HFF-Myc (cell line): ENCODE measurements around the gene BCAS3.
A peak's percentile ranks its signal among the peaks of the same experiment; 100 is the strongest.

ENCODE experiments used
- DNase-seq: peaks from one replicate; pipeline ENCODE4 v3.0.0-alpha.2; 2011; ENCODE audit warnings: low read depth; ENCODE audit errors: extremely low read depth
- H3K4me3 ChIP-seq: replicated peaks from 2 replicates; pipeline ENCODE4 v1.5.1; 2011; ENCODE audit warnings: low read depth, mild to moderate bottlenecking, control low read depth, low read length
- CTCF ChIP-seq: IDR thresholded peaks from 2 replicates; pipeline ENCODE4 v1.5.1; 2012; ENCODE audit warnings: mild to moderate bottlenecking, low read depth, low read length, control low read depth; ENCODE audit errors: missing control alignments

BCAS3 gene

DNA sequence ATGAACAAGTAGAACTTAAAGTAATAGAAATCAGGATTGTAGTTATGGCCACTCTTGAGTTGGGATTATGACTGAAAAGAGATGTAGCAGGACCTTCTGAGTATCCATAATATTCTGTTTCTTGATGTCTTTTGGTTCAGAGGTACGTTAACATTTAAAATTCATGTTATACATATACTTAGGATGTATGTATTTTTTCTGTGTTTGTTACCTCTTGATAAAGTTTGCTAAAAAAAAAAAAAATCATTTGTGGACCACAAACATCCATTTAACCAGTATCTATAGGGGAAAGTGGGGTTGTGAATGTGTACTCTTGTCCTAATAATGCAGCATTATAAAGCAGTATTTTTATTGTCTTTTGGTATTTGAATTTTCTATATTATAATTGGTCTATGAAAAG, 65.6 kb downstream of the BCAS3 start:
- no peak overlapping the region for H3K4me3 ChIP-seq
- TF ChIP-seq CTCF, result no peak
- DNase-seq, result no peak

DNA sequence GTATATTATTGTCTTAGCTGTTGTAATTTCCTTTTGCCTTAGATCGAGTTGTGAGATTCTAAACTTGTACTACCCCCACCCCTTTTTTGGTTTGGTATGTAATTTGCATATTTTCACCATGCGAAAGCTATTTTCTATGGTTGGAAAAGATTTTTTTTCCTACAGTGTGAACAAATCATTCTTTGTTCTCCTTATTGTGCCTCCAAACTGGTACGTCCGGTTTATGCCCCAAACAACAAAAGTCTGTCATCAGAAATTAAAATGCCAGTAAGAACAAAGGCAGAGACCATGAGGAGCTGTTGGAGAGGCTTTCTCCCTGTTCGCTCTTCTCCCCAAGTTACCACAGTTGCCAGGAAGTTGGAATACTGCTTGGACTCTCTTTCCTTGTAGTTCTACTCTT, 66.1 kb downstream of the BCAS3 start:
- peak; percentile 3 for DNase-seq
- TF ChIP-seq CTCF, result no peak
- H3K4me3 ChIP-seq, result peak overlapping the region; percentile 4; the same call in 1 of the 2 replicates

- no peak for TF ChIP-seq CTCF
- no peak for DNase-seq
- H3K4me3 ChIP-seq, result no peak overlapping the region
Measured at GRCh38 chr17:60744355-60744966, 66.8 kb downstream of the BCAS3 start.

DNA sequence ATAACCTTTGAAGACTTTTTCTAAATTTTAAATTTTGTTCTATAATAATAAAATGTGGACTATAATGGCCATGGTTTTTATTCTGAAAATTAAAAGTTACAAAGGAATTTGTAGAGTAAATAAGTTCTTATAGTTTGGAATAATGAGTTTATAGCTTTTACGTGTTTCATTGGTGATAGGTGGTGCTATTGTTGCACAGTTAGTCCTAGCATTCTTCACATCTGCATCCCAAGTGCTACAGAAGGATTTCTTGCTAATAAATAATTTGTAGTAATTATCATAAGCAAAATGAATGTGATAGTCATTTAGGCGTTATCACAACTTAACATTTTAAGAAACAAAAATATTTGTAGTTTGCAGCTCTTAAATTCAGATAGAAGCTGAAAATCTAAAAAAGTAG, 67.9 kb downstream of the BCAS3 start:
- TF ChIP-seq CTCF, result no peak
- no peak for DNase-seq
- H3K4me3 ChIP-seq, result no peak overlapping the region

DNA sequence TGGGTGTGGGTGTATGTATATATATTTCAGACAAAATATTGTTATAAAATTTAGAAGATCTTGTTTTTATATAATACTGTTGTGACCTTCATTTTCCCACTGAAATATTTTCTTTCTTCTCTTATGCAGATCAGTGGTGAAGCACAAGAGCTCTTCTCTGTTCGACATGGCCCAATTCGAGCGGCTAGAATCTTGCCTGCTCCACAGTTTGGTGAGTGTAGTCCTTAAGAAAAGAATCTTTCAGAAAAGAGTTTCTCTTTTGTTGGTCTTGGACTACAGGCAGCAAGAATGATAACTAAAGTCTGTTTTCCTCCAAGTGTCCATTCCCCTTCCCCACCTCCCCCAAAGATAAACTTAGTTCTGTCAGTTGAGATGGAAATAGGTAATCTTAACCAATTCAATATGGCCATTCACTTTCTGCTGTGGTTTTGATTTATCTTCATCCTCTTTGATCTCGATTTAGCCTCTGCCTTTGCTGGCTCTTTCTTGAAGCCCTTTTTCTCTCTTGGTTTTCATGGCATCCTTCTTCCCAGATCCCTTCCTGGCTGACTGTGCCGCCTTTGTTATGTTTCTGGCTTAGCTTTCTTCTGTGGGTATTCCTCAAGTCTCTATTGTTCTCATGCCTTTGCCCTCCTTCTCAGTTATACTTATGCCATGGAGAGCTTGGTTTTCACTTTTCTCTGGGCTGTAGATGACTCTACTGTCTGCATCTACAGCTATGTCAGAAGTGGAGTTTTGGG, 69.6 kb downstream of the BCAS3 start:
- no peak for DNase-seq
- no peak for TF ChIP-seq CTCF
- H3K4me3 ChIP-seq, result no peak overlapping the region

- TF ChIP-seq CTCF, result no peak
- no peak for DNase-seq
- no peak overlapping the region for H3K4me3 ChIP-seq
Measured at GRCh38 chr17:60748204-60748603, 70.6 kb downstream of the BCAS3 start.
